DMS114 treated with DMSO at 0.1 percent for 48 hours (cell line): ENCODE results near the gene ATCAY.

Source experiments
- DNase-seq: peaks from one replicate; lab custom pipeline; 2025; ENCODE audit not compliant: unreplicated experiment; lab: John Stamatoyannopoulos, UW

ATCAY gene

DNA sequence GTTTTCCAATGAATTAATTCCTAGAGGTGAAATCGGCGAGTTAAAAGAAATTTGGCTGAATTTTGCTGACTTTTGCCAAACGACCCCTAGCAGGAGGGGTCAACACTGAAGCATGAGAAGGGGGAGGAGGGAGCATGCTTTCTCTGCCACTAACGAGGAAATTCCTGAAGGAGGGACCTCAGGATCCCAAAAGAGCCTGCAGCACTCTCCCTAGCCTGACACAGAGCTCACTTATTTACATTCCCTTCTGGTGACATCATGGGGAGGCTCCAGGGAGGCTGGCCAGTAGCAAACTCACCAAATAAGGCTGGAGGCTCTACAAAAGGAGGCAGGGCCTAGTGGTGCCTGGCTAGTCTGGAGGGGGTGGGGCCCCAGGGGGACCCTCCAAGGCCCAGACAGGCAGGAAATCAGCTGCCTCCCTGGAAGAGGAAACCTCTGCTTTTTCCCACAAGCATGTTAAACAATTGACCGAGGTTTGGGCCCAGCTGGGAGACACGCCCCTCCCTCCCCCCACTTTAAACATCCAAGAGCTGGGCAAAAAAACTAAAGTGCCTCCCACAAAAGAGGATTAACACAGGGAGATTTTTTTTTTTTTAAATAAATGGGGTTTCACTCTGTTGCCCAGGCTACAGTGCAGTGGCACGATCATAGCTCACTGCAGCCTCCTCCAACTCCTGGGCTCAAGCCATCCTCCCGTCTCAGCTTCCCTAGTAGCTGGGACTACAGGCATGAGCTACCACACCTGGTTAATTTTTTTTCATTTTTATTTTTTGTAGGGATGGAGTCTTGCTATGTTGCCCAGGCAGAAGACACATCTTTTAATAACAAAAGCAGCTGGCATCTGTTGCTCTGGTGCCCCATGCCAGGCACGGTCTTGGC lies 88.3 kb downstream of the ATCAY start:
- no peak for DNase-seq

DNA sequence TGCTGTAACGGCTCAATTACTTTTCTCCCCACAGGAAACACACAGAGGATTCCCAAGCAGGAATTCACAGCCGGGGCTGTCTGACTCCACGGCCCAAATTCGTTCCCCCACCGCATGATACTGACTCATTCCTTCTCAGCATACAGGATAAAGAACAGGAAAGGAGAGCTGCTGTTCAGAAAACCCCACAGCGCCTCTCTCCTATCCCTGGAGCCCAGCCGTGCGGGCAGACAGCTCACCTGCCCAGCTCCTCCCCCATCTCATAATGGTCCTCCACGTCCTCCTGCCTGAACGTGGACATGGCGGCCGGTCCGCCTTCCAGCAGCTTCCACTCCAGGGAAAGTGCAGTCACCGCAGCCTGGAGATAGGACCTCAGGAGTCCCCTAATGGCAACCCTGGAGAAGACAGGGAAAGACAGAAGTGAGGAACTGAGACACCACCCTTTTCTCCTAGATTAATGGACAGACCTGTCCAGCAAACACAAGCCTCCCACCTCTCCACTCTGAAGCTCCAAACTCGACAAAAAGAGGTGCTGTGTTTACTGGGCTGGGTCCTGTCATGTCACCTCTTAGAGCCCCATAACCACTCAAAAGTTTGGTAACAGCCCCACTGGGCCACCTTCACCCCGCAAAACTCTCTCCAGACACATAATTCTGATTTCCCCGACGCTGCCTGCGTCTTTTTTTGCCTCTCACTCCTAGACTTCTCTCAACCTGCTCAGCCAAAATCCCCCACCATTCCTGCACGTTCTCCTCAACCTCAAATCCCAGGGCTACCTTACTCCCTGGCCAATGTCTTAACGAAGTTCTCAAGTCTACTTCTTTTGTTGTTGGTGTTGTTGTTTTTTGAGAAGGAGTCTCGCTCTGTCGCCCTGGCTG lies 89.2 kb downstream of the ATCAY start:
- no peak for DNase-seq

DNA sequence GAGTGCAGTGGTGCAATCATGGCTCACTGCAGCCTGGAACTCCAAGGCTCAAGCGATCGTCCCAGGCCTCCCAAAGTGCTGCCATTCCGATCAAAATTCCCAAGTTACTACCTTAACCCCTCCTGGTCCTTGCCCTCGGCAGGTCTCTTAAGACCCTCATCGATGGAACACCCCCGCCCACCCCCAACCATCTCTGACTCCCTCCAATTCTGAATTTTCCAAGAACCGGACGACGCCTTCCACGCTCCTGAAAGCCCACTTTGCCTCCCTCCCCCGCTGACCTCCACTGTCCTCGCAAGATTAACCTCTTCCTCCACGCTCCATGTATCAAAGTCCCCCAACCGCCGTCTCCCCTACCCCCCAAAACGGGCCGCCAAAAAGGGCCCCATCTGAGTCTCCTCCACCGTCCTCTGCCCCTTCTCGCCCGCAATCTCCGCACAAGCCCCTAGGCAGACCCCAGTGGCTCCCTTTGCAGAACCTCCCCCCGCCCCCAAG lies 89.9 kb downstream of the ATCAY start:
- no peak for DNase-seq

DNA sequence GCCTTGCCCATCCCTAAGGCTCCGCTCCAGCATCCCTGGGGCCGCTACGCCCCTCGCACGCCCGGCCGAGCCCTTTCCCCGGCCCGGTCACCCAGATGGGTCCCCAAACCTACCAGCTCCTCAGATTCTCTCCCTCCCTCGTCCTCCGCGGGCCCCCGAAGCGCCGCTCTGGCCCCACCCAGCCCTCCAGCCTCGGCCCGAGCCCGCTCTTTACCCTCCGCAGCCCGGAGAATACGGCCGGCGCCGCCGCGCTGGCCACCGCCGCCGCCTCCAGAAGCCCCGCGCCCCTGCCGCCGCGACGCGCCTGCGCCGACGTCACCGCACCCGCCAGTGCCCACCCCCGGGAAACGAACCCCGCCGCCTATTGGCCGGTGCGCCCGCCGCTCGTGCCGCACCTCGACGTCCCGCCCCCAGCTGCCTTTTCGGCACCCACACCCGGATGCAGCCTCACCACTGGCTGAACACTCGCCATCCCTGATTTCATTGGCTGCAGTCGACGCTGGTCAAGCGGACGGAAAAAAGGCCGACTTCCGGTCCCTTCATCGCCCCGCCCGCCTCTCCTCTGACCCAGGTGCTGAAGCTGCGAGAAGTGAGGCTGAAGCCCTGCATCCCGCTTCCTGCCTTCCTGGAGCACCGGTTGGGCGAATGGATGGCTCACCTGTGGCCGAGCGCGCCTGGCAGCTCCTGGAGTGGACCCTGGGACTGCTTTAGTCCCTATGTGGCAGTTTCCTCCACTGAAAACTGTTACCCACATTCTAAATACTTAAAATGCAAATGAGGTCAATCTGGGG lies 90.5 kb downstream of the ATCAY start, which contains the start of gene DAPK3:
TSS of gene DAPK3 (minus strand) at position 292 of the 791 bp plus-strand sequence. CDS start 1,364 bp downstream, outside the sequence.
- DNase-seq = peak; percentile 90

DNA sequence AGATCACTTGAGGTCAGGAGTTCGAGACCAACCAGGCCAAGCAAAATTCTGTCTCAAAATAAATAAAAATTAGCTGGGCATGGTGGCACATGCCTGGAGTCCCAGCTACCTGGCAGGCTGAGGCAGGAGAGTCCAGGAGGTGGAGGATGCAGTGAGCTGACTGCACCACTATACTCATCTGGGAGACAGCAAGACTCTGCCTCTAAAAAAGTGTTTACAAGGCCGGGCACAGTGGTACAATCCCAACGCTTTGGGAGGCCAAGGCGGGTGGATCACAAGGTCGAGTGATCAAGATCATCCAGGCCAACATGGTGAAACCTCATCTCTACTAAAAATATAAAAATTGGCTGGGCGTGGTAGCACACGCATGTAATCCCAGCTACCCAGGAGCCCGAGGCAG lies 94.7 kb downstream of the ATCAY start:
- DNase-seq = no peak

DNA sequence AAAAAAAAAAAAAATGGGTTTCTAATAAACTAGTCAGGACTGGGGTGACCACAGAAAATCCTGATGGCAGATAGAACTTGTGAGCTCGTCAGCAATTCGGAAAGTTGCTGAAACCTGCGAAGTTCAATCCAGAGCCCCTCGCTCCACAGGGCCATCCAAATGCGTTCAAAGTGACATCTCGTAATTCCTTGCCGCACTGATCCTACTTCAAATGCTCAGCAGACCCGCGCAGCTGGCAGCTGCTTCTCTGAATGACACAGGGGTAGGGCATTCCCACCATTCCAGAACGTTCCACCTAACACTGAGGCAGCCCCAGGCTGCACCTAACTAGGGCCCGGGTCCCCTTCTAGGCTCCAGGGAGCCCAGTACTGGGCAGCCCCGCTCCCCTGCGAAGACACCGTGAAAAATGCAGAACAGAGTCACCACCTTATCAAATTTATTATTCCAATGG lies 95.2 kb downstream of the ATCAY start:
- no peak for DNase-seq

DNA sequence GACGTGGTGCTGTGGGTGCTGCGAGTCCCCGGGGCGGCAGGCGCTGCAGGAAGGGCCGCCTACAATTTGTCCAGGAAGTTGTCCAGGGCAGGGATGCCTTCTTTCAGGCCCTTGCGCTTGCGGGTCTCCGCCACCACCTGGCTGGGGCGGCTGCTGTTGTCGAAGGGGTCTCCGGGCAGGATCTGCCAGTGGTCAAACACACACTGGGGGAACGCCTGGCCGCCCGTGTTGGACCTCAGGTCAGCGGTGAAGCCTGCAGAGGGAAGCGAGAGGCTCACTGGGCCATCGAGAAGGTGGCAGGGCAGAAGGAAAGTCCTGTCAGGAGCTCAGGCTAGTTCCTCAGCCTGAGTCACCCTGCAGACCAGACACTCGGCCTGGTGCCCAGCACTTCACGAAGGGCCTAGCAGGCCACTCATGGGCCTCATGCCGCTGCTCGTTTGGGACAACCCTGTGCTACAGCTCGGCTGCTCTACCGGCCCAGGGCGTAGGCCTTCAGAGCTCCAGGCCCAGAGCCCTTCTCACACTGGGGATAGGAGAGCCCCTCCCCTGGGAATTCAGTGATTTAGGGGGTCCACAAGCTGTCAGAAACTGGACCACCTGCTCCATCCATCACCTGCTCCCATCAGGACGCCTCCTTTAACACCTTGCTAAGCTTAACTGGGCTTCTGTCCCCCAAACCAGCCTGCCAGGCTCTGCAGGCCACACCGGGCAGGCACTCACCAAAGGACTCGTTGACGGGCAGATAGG lies 96.2 kb downstream of the ATCAY start:
- no peak for DNase-seq
